ENCODE data around the gene KDM3B.
"Not testable (repeated sequence)": the region's sequence is repeated elsewhere in the genome, so short reads cannot be mapped to it uniquely, and the experiment has no call there.

The KDM3B gene

DNA sequence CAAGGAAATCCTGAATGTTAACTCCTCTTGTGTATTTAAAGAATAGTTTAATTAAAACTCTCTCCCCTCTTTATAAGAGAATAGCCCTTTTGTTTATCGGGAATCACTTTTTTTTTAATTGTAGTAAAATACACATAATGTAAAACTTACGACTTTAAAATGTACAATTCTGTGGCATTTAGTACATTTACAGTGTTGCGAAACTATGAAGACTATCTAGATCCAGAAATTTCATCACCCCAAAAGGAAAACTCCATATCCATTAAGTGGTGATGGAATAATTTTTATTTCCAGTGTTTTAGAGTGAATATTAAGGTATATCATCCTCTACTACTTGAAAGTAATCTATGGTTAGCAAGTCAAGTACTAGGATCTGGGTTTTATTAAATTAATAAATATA, 36.8 kb downstream of the KDM3B start:
- no peak for DNase-seq (ENCODE audit: low read depth in 2 of 2)

- DNase-seq (ENCODE audit: low read depth in 2 of 2) = not testable (repeated sequence)
Observed at GRCh38 chr5:138389911-138390310, 37.4 kb downstream of the KDM3B start.

DNA sequence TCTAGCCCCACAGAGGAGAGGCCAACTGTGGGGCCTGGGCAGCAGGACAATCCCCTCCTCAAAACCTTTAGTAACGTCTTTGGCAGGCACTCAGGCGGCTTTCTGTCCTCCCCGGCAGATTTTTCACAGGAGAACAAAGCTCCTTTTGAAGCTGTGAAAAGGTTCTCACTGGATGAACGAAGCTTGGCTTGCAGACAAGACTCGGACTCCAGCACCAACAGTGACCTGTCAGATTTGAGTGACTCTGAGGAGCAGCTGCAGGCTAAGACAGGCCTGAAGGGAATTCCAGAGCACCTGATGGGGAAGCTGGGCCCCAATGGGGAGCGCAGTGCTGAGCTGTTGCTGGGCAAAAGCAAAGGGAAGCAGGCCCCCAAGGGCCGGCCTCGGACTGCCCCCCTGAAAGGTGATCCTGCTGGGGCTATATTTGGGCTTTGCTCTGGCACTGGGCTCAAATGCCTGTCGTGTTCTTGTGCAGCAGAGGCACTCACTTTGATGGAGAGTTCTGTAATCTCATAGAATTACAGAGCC, 39.4 kb downstream of the KDM3B start:
- DNase-seq (ENCODE audit: low read depth in 2 of 2) = no peak

DNA sequence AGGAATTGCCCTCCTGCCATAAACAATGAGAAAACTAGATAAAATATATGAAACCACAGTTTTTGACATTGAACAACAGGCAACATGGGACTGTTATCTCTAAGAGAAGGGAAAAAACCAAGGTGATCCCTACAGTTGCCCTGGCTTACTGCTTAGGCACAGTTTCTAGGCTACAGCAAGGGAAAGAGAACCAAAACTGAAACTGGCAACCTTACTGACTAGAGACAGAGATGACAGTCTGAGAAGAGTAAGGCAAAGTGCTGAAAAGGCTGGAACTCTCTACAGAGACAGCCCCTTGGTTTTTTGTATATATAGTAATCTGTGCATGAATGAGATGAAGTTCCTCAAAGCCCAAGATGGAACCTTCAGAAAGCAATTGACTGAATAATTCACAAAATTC, 50.2 kb downstream of the KDM3B start:
- no peak for DNase-seq (ENCODE audit: low read depth in 2 of 2)

DNA sequence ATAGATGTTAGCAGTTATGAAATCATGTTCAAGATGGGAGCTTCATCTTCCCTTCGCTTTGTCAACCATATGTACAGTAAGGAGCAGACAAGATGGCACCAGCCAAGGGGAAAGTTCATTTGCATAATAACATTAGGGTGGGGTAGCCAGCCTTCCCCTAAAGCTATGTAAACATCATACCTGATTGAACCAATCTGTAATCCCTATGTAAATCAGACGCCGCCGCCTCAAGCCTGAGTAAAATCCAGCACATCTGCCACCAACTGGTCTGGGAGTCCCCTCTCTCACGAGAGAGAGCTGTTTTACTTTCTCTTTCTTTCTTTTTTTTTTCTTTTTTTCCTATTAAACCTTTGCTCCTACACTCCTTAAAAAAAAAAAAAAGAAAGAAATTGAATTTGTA, 55.5 kb downstream of the KDM3B start:
- DNase-seq (ENCODE audit: low read depth in 2 of 2) = no peak

DNA sequence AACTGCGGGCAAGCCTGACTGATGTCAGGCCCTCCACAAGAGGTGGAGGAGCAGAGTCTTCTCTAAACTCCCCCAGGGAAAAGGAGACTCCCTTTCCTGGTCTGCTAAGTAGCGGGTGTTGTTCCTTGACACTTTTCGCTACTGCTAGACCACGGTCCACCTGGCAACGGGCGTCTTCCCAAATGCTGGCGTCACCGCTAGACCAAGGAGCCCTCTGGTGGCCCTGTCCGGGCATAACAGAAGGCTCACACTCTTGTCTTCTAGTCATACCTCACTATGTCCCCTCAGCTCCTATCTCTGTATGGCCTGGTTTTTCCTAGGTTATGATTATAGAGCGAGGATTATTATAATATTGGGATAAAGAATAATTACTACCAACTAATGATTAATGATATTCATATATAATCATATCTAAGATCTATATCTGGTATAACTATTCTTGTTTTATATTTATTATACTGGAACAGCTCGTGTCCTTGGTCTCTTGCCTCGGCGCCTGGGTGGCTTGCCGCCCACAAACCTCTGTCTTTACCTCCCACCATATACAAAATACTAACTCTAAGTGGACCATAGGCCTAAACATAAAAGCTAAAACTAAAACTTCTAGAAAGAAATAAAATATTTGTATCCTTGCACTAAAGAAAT, 58.6 kb downstream of the KDM3B start:
- DNase-seq (ENCODE audit: low read depth in 2 of 2) = not testable (repeated sequence)

- DNase-seq (ENCODE audit: low read depth in 2 of 2) = no peak
Observed at GRCh38 chr5:138418444-138418843, 66.0 kb downstream of the KDM3B start.

- DNase-seq (ENCODE audit: low read depth in 2 of 2) = no peak
Observed at GRCh38 chr5:138425079-138425478, 72.6 kb downstream of the KDM3B start.

DNA sequence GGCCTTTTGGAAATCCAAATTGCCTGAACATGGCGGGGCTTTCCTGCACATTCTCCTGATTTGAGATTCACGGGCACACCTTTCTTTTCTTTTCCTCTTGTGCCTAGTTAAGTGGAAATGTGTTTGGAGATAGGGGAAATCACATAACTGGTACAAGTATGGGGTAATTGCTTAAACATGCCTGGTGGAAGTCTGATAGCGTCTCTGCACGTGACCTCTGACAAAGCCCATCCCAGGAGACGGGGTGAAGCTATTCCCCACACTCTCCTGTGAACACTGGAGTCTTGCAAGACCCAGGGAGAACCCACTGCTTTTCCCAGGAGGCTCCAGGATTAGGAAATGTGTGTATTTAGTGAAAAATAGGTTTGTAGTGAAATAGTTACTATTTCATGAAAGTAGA, 83.5 kb downstream of the KDM3B start:
- no peak for DNase-seq (ENCODE audit: low read depth in 2 of 2)

DNA sequence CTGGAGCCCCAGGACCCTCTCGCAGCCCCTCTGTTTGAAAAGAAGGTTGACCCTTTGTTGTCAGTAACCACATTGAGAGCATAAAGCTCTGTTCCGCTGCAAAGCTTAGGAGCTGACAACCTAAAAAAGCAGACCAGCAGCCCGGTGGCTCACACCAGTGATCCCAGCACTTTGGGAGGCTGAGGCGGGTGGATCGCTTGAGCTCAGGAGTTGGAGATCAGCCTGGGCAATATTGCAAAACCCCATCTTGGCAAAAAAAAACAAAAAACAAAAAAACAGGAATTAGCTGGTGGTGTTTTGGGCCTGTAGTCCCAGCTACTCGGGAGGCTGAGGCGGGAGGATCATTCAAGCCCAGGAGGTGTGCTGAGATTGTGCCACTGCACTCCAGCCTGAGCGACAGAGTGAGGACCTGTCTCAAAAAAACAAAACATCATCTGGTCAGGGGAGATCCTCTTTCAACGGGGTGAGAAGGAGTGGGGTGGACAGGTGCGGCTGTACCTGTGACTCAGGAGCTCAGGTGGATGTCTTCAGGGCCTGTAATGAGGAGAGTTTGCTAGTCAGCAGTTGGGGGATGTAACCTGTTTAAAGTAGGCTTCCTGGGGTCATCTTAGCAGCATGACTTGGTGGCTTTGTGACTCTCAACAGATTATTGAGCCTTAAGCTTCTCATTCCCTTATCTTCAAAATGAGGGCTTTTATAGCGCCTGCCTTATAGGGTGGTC, 85.7 kb downstream of the KDM3B start:
- no peak for DNase-seq (ENCODE audit: low read depth in 2 of 2)

DNA sequence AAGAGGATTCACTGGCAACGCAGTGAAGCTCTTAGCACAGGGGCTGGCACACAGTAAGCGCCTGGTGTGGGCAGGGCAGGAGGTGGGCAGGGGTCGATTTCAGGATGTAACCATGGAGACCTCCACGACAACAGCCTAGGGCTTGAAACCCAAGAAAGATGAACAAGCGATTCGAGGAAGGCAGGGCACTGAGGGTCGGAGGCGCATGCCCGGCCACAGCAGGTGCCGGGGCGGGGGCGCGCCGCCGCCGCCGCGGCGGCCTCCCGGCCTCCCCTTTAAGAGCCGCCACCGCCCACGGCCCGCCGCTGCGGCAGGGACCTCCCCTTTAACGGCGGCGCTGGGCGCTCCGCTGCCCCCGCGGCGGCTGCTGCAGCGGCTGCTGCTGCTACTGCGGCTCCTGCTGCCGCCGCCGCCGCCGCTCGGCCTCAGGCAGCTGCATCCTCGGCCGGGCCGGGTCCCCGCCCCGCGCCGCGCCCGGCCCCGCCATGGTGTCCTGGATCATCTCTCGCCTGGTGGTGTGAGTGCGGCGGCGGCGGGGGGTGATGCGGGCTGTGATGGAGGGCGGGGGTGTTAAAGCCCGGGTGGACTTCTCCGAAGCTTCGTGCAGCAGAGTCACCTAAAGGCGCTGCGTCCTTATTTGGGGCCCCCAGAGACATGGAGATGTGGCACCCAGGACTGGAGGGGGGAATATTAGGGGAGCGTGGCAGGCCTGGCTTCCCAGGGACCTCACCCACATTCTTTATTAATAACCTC, 86.4 kb downstream of the KDM3B start, which contains the start of gene REEP2:
Gene REEP2, plus strand, starts transcription at position 334 of the 753 bp plus-strand sequence. Its CDS starts 152 bp downstream, at position 486.
- DNase-seq (ENCODE audit: low read depth in 2 of 2) = peak; percentile 27 to 69

GRCh38 chr5:138439477-138440158, 87.1 kb downstream of the KDM3B start:
- no peak for DNase-seq (ENCODE audit: low read depth in 2 of 2)

DNA sequence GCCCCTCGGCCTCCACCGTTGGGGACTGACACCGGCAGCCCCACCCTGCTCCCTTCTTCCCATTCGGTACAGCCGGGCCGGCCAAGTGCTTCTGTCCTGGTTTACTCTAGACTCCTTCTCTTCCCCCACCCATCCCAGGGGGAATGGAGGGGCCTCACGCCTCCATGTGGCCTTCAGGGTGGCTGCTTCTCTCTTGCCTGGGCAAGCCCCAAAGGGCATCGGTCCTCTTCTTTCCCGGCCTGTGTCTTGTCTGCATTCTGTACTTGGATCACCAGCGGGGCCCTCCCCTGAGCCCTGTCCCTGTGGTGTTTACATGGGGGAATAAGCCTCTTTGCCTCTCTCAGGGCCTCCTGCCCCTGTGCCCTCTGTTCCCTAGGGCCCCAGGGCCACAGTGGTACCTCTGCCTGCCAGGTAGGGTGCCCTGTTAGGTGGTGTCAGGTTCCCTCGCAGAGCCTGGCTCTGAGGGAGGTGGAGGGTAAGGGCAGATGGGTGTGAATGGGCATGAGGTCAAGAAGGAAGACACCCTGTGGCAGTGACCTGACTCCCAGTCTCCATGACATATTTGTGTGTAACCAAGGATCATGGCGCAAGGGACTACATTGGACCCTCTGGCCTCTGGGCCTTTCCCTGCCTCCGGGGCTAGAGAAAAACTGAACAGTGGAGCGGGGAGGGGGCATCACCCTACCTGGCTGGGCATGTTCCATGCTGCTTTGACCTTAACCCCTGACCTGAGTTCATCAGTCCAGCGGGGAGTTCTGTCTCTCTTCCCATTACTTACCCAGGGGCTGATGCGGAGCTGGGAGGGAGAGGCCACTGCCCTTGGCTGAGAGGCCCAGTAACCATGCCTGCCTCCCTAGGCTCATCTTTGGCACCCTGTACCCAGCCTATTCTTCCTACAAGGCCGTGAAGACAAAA, 87.9 kb downstream of the KDM3B start:
- no peak for DNase-seq (ENCODE audit: low read depth in 2 of 2)

DNA sequence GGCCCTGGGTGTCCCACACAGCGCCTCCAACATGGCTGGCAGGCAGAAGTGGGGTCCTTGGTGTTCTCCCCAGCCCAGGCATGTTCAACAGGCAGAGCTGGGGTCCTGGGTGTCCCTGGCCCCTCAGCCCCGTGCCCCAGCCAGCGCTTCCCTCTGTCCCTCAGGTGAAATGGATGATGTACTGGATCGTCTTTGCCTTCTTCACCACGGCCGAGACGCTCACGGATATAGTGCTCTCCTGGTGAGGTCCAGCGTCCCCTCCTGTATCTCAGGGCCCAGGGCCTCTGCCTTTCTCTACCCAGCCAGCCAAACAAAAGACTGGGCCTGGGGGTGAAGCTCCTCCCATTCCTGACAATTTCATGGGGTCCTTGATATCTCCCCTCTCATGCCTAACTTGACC, 88.7 kb downstream of the KDM3B start:
- DNase-seq (ENCODE audit: low read depth in 2 of 2) = no peak

DNA sequence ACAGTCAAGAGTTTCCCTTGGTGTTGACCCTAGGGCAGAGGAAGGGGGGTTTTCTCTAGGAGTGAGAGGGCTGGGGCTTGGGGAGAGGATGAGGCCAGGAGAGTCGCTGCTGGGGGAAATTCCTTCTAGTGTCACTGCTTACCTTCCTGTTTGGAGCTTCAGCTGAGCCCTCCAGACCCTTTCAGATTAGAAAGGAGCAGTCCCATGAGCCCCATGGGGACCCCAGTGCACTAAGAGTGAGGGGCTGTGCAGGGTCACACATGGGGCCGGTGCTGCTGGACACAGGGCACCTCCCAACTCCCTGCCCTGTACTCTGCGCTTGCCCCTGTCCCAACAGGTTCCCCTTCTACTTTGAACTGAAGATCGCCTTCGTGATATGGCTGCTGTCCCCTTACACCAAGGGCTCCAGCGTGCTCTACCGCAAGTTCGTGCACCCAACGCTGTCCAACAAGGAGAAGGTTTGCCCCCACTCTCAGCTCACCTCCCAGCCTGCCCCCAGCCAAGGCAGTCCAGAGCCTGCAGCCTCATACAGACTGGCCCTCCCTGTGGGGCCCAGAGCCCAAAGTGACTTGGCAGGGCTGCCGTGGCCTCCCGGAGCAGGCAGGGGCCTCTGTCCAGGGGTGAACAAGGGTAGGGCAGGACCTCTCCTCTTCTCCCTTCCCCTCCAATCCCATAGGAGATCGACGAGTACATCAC, 91.7 kb downstream of the KDM3B start:
- DNase-seq (ENCODE audit: low read depth in 2 of 2) = no peak

DNA sequence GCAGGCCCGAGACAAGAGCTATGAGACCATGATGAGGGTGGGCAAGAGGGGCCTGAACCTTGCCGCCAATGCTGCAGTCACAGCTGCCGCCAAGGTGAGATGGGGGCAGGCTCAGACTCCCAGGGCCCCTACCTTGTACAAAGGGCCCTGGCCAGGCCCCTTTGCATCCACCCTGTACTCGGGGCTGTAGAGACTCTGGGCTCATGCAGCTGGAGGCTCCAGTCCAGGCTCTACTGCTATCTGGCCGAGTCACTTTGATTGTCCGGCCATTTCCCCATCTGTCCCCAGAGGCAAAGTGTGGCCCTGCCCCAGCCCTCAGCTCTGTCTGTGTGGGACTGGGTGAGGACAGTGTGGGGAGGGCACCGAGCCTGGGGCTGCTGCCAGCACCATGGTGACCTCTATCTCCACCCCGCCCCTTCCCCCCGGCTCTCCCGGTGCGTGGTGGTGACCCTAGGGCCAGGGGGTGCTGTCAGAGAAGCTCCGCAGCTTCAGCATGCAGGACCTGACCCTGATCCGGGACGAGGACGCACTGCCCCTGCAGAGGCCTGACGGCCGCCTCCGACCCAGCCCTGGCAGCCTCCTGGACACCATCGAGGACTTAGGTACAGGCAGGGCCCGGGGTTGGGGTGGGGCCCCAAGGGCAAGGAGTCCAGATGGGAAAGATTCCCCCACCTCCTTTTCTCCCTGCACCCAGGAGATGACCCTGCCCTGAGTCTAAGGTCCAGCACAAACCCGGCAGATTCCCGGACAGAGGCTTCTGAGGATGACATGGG, 92.5 kb downstream of the KDM3B start:
- DNase-seq (ENCODE audit: low read depth in 2 of 2) = no peak

GRCh38 chr5:138445547-138446271, 93.2 kb downstream of the KDM3B start:
- DNase-seq (ENCODE audit: low read depth in 2 of 2) = no peak

GRCh38 chr5:138448070-138448469, 95.6 kb downstream of the KDM3B start:
- DNase-seq (ENCODE audit: low read depth in 2 of 2) = no peak
